NB4 (cell line): Measurements from ENCODE around the gene GMIP.

Experiments used
- DNase-seq: peaks from one replicate; pipeline ENCODE4 v3.0.0; 2010; ENCODE audit warnings: low read depth
- H3K4me3 ChIP-seq: one replicate; pipeline ENCODE4 v1.5.1; 2011; ENCODE audit warnings: mild to moderate bottlenecking, low read depth, low read length, moderate library complexity
- MYC ChIP-seq: IDR thresholded peaks from 2 replicates; pipeline ENCODE4 v1.6.1; 2011; ENCODE audit warnings: low read depth, low read length
- POLR2A ChIP-seq: IDR thresholded peaks from 2 replicates; pipeline ENCODE4 v1.6.1; 2011; ENCODE audit warnings: mild to moderate bottlenecking; ENCODE audit not compliant: insufficient read length; ENCODE audit errors: extremely low read depth
- TF ChIP-seq, protein P1 (sequence below): IDR thresholded peaks from 2 replicates; pipeline ENCODE4 v1.6.1; 2011; ENCODE audit warnings: low read depth, low read length
- TF ChIP-seq, protein P2 (sequence below): IDR thresholded peaks from one replicate; pipeline ENCODE4 v1.5.1; 2012; ENCODE audit warnings: low read depth, low read length

The GMIP gene

DNA sequence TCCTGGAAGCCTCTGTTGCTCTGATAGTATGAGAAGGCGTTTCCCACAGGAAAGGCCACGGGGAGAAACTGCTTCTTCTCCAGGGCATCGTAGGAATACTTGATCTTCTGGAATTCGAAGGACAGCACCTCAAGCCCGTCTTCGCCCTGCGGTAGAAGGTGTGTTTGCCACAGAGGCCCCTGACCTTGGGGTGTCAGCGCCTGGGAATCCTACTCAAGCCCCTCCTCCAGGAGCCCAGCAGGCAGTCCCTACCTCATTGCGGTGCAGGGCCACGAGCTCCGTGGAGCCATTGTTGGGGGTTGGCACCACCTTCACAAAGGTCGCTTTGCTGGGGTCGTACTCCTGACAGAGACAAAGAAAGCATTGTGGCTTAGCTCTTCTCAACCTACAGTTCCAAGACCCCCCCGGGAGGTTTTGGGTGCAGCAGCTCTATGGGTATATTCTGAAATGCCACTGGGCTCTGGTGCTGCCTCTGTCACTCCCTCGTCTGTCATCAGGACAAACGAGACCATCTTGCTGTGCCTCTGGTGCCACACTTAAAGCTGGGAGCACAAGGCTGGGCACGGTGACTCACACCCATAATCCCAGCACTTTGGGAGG, 16.3 kb upstream of the GMIP start:
- no peak overlapping the region for H3K4me3 ChIP-seq
- DNase-seq, result no peak
- no peak for TF ChIP-seq POLR2A
- TF ChIP-seq, protein P1, sequence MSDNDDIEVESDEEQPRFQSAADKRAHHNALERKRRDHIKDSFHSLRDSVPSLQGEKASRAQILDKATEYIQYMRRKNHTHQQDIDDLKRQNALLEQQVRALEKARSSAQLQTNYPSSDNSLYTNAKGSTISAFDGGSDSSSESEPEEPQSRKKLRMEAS, result no peak
- TF ChIP-seq, protein P2, sequence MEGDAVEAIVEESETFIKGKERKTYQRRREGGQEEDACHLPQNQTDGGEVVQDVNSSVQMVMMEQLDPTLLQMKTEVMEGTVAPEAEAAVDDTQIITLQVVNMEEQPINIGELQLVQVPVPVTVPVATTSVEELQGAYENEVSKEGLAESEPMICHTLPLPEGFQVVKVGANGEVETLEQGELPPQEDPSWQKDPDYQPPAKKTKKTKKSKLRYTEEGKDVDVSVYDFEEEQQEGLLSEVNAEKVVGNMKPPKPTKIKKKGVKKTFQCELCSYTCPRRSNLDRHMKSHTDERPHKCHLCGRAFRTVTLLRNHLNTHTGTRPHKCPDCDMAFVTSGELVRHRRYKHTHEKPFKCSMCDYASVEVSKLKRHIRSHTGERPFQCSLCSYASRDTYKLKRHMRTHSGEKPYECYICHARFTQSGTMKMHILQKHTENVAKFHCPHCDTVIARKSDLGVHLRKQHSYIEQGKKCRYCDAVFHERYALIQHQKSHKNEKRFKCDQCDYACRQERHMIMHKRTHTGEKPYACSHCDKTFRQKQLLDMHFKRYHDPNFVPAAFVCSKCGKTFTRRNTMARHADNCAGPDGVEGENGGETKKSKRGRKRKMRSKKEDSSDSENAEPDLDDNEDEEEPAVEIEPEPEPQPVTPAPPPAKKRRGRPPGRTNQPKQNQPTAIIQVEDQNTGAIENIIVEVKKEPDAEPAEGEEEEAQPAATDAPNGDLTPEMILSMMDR, result no peak
- TF ChIP-seq MYC, result no peak

DNA sequence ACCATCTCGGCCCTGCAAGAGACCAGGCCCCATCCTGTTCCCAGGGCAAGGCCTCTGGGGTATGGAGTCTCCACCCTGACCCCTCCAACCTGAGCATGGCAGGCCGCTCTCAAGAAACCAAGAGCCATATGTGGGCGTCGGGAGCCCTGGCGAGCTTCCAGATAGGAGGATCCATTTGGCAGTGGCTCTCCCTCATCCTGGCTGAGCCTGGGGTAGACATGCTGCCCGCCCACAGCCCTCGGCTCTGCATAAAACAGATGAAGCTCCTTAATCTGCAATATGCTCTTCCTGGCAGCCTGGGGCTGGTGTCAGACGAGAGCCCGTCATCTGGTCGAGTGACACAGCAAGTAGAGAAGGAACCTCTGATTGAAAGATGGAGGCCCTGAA, 13.9 kb upstream of the GMIP start:
- TF ChIP-seq, protein P1, result no peak
- H3K4me3 ChIP-seq, result no peak overlapping the region
- DNase-seq, result no peak

DNA sequence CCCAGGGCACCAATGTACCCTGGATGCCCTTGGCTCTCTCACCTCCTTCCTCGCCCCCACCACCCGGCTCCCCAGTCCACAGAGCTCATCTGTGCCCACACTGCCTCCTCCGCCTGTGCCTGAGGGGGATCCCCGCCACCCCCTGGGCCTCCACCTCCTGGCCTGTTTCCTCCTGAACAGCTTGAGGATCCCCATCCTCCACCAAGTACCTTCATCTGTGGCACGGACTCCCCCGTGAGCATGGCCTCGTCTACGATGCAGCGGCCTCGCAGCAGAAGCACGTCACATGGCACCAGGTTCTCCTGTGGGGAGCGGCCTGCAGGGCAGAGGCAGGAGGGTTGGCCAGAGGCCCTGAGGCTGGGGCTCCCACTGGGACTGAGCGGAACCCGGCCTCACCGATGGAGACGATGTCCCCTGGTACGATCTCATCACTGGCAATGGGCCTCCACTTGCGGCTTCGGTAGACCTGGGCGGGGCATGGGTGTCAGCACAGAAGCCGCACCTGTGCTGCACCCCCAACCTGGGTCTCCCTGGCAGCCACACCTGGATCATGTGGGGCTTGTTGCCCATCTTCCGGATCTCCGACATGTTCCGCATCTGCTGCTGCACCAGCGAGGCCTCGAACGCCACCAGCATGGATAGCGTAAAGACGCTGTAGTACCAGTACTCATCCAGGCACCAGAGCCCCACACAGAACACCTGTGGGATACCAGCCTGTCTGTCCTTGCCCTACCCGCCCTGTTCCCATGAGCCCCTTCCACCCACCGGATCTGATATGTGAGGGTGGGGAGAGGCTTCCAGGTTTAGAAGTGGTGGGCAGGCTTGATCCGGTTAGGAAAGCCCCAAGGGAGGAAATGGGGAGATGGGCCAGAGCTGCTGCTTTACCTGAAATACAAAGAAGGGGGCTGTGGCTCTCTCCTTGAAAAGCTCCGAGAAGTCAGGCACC, 13.3 kb upstream of the GMIP start:
- H3K4me3 ChIP-seq, result no peak overlapping the region
- TF ChIP-seq, protein P1, result no peak
- TF ChIP-seq, protein P2, result no peak
- TF ChIP-seq POLR2A (no peak), MYC (no peak)
- DNase-seq, result no peak

DNA sequence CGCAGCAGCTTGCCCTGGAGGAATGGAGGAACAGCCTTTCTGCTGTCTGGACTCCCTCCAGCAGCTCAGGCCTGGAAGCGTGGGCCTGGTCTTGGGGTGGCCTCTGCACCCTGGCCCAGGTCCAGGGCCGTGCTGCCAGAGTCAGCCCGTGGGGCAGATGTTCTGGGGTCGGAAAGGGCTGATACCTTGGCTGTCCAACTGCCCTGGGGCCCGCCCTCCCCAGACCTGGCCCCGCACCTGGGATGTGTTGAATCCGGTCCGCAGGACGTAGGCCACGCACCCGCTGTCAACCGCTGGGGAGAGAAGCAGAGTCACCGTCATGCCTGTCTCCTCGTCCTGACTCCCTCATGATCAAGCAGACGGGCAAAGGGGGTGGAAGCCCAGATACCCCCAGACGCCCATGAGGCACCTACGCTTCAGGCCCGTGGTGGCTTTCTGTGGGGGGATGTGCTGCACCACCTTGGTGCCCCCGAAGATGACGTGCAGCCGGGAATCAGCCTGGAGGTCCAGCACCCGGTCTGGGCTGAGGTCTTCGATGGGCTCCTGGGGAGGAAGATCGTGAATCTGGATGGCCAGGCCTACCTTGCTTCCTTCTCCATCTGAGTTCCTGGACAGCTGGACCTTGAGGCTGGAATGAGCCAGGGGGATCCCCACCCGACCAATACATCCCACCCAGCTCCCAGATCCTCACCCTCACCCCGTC, 12.3 kb upstream of the GMIP start:
- DNase-seq, result no peak
- H3K4me3 ChIP-seq, result no peak overlapping the region
- TF ChIP-seq, protein P2, result no peak
- TF ChIP-seq MYC, result no peak

DNA sequence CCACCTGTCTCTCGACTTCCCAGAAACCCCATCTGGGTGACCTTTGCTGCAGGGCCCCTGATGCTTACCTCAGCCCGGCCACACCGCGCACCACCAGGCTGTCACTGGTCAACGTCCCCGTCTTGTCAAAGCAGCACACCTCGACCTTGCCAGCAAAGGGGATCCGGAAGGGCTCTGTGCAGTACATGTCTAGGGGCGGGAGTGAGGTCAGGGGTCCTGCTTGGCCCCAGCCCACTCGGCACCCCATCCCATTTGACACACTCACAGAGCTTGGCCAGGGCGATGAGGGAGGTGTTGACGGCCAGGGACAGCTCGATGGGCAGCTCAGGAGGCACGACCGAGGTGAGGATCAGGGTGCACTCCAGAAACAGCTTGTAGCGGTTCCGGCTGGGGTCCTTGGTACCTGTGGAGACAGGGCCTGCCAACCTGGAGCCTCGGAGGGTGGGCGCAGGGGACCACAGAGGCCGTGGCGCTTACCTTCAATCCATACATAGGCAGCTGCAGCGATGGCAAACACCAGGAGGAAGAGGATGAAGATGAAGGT, 11.7 kb upstream of the GMIP start:
- TF ChIP-seq POLR2A, result no peak
- no peak for TF ChIP-seq MYC
- TF ChIP-seq, protein P2, result no peak
- TF ChIP-seq, protein P1, result no peak
- no peak overlapping the region for H3K4me3 ChIP-seq
- DNase-seq, result no peak

DNA sequence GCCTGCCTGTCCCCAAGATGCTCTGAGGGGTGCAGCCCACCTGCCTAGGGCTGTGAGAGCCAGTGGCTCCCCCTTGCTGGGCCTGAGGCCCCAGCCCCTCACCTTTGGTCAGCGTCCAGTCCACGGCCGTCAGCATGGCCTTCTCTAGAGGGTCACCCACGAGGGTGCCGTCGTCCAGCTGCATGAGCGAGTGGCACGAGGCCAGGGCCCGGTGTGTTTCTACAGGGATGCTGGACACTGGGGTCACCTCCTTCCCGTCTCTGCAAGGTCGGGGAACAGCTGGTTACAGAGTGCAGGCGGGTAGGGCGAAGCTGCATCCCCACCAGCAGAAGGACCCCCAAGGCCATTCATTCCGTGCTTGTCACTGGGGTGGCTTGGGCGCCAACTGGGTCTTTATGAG, 11.0 kb upstream of the GMIP start:
- TF ChIP-seq POLR2A (no peak), MYC (no peak)
- TF ChIP-seq, protein P2, result no peak
- TF ChIP-seq, protein P1, result no peak
- H3K4me3 ChIP-seq, result no peak overlapping the region
- DNase-seq, result no peak
